ENCODE data around the gene RASAL1.

DNA sequence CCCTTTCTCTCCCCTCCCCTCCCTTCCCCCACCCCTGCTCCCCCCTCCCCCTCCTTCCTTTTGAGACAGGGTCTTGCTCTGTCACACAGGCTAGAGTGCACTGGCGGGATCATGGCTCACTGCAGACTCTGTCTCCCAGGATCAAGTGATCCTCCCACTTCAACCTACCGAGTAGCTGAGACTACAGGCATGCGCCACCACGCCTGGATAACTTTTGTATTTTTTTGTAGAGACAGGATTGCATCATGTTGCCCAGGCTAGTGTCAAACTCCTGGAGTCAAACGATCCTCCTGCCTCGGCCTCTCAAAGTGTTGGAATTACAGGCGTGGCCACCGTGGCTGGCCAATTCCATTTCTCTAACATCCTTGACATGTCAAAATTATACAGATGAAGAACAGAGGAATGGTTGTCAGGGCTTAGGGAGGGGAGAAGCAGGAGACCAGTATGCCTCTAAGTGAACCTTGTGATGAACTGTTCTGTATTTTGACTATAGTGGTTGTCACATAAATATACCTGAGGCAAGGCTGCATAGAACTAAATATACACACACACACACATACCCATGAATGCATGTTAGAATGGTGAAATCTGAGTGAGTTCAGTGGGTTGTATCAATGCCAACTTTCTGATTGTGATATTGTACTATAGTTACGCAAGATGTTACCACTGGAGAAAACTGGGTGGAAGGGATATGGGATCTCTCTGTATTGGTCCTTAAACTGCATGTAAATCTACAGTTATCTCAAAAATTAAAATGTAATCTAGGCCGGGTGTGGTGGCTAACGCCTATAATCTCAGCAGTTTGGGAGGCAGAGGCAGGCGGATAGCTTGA lies 10.4 kb upstream of the RASAL1 start:
- TF ChIP-seq, protein P1, sequence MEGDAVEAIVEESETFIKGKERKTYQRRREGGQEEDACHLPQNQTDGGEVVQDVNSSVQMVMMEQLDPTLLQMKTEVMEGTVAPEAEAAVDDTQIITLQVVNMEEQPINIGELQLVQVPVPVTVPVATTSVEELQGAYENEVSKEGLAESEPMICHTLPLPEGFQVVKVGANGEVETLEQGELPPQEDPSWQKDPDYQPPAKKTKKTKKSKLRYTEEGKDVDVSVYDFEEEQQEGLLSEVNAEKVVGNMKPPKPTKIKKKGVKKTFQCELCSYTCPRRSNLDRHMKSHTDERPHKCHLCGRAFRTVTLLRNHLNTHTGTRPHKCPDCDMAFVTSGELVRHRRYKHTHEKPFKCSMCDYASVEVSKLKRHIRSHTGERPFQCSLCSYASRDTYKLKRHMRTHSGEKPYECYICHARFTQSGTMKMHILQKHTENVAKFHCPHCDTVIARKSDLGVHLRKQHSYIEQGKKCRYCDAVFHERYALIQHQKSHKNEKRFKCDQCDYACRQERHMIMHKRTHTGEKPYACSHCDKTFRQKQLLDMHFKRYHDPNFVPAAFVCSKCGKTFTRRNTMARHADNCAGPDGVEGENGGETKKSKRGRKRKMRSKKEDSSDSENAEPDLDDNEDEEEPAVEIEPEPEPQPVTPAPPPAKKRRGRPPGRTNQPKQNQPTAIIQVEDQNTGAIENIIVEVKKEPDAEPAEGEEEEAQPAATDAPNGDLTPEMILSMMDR (IDR thresholded peaks at IDR 0.05): no peak
- TF ChIP-seq EZH2phosphoT487 (IDR thresholded peaks at IDR 0.05; ENCODE audit: borderline replicate concordance, low read depth) (no peak), SIN3A (IDR thresholded peaks at IDR 0.05; ENCODE audit: borderline replicate concordance, low read depth, low read length) (no peak), NRF1 (IDR thresholded peaks at IDR 0.05; ENCODE audit: low read depth, low read length) (no peak), EP300 (IDR thresholded peaks at IDR 0.05; ENCODE audit: borderline replicate concordance in 1 of 2, low read depth in 1 of 2, low read length in 1 of 2) (no peak), TAF1 (IDR thresholded peaks at IDR 0.05; ENCODE audit: borderline replicate concordance, low read depth, low read length) (no peak)
